ENCODE measurements around the gene COL6A2. TPM values are rescaled to one million over a fixed set of nuclear protein-coding genes. Genes with fewer than 3 reads are reported as not detected.
"Not testable (repeated sequence)": the region's sequence is repeated elsewhere in the genome, so short reads cannot be mapped to it uniquely, and the experiment has no call there.

Gene COL6A2
- polyA plus RNA-seq, 3 donors, result 0.01 TPM; not detected in 2

- no peak overlapping the region for H3K27ac ChIP-seq (ENCODE audit: low read depth in 1 of 2, low read length in 2 of 2)
- H2AFZ ChIP-seq (ENCODE audit: insufficient read depth, low read depth, low read length, poor library complexity, severe bottlenecking), result no peak overlapping the region
- H3K4me3 Mint-ChIP-seq, result no peak overlapping the region
- TF ChIP-seq, protein P1, sequence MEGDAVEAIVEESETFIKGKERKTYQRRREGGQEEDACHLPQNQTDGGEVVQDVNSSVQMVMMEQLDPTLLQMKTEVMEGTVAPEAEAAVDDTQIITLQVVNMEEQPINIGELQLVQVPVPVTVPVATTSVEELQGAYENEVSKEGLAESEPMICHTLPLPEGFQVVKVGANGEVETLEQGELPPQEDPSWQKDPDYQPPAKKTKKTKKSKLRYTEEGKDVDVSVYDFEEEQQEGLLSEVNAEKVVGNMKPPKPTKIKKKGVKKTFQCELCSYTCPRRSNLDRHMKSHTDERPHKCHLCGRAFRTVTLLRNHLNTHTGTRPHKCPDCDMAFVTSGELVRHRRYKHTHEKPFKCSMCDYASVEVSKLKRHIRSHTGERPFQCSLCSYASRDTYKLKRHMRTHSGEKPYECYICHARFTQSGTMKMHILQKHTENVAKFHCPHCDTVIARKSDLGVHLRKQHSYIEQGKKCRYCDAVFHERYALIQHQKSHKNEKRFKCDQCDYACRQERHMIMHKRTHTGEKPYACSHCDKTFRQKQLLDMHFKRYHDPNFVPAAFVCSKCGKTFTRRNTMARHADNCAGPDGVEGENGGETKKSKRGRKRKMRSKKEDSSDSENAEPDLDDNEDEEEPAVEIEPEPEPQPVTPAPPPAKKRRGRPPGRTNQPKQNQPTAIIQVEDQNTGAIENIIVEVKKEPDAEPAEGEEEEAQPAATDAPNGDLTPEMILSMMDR (IDR thresholded peaks at IDR 0.05), result no peak
- H3K36me3 ChIP-seq (replicated peaks in 1 of 2; ENCODE audit: control insufficient read depth in 1 of 2, insufficient read depth in 2 of 2, low read length in 2 of 2), result no peaks in the 10 kb centered on the region
- peaks cover under 1% of the 10 kb centered on the region for H3K4me1 Mint-ChIP-seq
- H3K4me2 ChIP-seq (replicated peaks; ENCODE audit: extremely low read depth, low read length, poor library complexity, severe bottlenecking), result no peak overlapping the region
- H3K9me3 Mint-ChIP-seq, result peaks cover 0 to 8% (median 4%) of the 10 kb centered on the region in 7 donors
- no peak for DNase-seq
- H3K27me3 Mint-ChIP-seq (ENCODE audit: low read depth in 3 of 3), result peaks cover 0 to 7% (median 7%) of the 10 kb centered on the region in 3 donors
- no peaks in the 10 kb centered on the region for H4K20me1 ChIP-seq (ENCODE audit: insufficient read depth, low read length)
- no peaks in the 10 kb centered on the region for H3K36me3 Mint-ChIP-seq
- 70% methylated on average over 27 of the region's 28 CpGs for WGBS (ENCODE audit: insufficient coverage)
- H3K9me3 ChIP-seq (replicated peaks in 1 of 2; ENCODE audit: control insufficient read depth in 1 of 2, insufficient read depth in 1 of 2, low read length in 2 of 2), result peaks cover 0 to 8% of the 10 kb centered on the region in 2 donors
- intact Hi-C loops (cut with micrococcal nuclease), result no loop called here
- H3K4me1 ChIP-seq (ENCODE audit: control insufficient read depth in 1 of 2, insufficient read depth in 2 of 2, low read length in 2 of 2), result no peaks in the 10 kb centered on the region
- H3K27me3 ChIP-seq (ENCODE audit: control insufficient read depth in 2 of 2, insufficient read depth in 2 of 2, low read length in 2 of 2), result no peaks in the 10 kb centered on the region
- H3K79me2 ChIP-seq (ENCODE audit: insufficient read depth, low read length), result no peaks in the 10 kb centered on the region
- no peak overlapping the region for H3K4me3 ChIP-seq (replicated peaks in 1 of 3; ENCODE audit: low read depth in 2 of 3, low read length in 3 of 3)
- H3K9ac ChIP-seq (ENCODE audit: insufficient read depth, low read length, poor library complexity, severe bottlenecking), result no peak overlapping the region
- H3K27ac Mint-ChIP-seq, result no peak overlapping the region
Measured at GRCh38 chr21:46138383-46138970, 40.6 kb downstream of the COL6A2 start.

GRCh38 chr21:46139686-46140085, 41.8 kb downstream of the COL6A2 start:
- H3K4me1 ChIP-seq (ENCODE audit: control insufficient read depth in 1 of 2, insufficient read depth in 2 of 2, low read length in 2 of 2), result peaks cover 3 to 4% of the 10 kb centered on the region in 2 donors
- peaks cover 0 to 9% (median 5%) of the 10 kb centered on the region in 3 donors for H3K27me3 Mint-ChIP-seq (ENCODE audit: low read depth in 3 of 3)
- H4K20me1 ChIP-seq (ENCODE audit: insufficient read depth, low read length), result no peaks in the 10 kb centered on the region
- peaks cover 0 to 8% (median 4%) of the 10 kb centered on the region in 7 donors for H3K9me3 Mint-ChIP-seq
- H3K27ac ChIP-seq (ENCODE audit: low read depth in 1 of 2, low read length in 2 of 2), result no peak overlapping the region
- H3K4me1 Mint-ChIP-seq, result peaks cover 7% of the 10 kb centered on the region
- intact Hi-C loops (cut with micrococcal nuclease), result no loop called here
- DNase-seq, result no peak
- H3K4me3 ChIP-seq (replicated peaks in 1 of 3; ENCODE audit: low read depth in 2 of 3, low read length in 3 of 3), result no peak overlapping the region
- no peaks in the 10 kb centered on the region for H3K79me2 ChIP-seq (ENCODE audit: insufficient read depth, low read length)
- no peak overlapping the region for H2AFZ ChIP-seq (ENCODE audit: insufficient read depth, low read depth, low read length, poor library complexity, severe bottlenecking)
- TF ChIP-seq, protein P1 (IDR thresholded peaks at IDR 0.05), result no peak
- peak overlapping the region in 1 of 7 donors; percentile 33 for H3K27ac Mint-ChIP-seq
- no peak overlapping the region for H3K4me2 ChIP-seq (replicated peaks; ENCODE audit: extremely low read depth, low read length, poor library complexity, severe bottlenecking)
- H3K9ac ChIP-seq (ENCODE audit: insufficient read depth, low read length, poor library complexity, severe bottlenecking), result no peak overlapping the region
- H3K36me3 ChIP-seq (replicated peaks in 1 of 2; ENCODE audit: control insufficient read depth in 1 of 2, insufficient read depth in 2 of 2, low read length in 2 of 2), result no peaks in the 10 kb centered on the region
- 98% methylated on average over 8 of the region's 15 CpGs for WGBS (ENCODE audit: insufficient coverage)
- H3K9me3 ChIP-seq (replicated peaks in 1 of 2; ENCODE audit: control insufficient read depth in 1 of 2, insufficient read depth in 1 of 2, low read length in 2 of 2), result peaks cover 0 to 8% of the 10 kb centered on the region in 2 donors
- H3K4me3 Mint-ChIP-seq, result no peak overlapping the region
- H3K36me3 Mint-ChIP-seq, result no peaks in the 10 kb centered on the region
- no peaks in the 10 kb centered on the region for H3K27me3 ChIP-seq (ENCODE audit: control insufficient read depth in 2 of 2, insufficient read depth in 2 of 2, low read length in 2 of 2)

DNA sequence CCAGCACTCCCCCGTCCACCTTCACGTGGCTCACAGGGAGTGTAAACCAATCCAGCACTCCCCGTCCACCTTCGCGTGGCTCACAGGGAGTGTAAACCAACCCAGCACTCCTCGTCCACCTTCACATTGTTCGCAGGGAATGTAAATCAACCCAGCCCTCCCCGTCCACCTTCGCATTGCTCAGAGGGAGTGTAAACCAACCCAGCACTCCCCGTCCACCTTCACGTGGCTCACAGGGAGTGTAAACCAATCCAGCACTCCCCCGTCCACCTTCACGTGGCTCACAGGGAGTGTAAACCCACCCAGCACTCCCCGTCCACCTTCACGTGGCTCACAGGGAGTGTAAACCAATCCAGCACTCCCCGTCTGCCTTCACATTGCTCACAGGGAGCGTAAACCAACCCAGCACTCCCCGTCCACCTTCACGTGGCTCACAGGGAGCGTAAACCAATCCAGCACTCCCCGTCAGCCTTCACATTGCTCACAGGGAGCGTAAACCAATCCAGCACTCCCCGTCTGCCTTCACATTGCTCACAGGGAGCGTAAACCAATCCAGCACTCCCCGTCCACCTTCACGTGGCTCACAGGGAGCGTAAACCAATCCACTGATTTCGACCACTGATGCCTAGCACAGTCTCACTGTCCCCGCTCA, 42.6 kb downstream of the COL6A2 start:
- H3K9me3 Mint-ChIP-seq; H3K4me2 ChIP-seq (replicated peaks; ENCODE audit: extremely low read depth, low read length, poor library complexity, severe bottlenecking); H3K36me3 ChIP-seq (replicated peaks in 1 of 2; ENCODE audit: control insufficient read depth in 1 of 2, insufficient read depth in 2 of 2, low read length in 2 of 2); H3K4me3 ChIP-seq (replicated peaks in 1 of 3; ENCODE audit: low read depth in 2 of 3, low read length in 3 of 3); H3K9me3 ChIP-seq (replicated peaks in 1 of 2; ENCODE audit: control insufficient read depth in 1 of 2, insufficient read depth in 1 of 2, low read length in 2 of 2); H3K79me2 ChIP-seq (ENCODE audit: insufficient read depth, low read length); H3K36me3 Mint-ChIP-seq; H3K27ac ChIP-seq (ENCODE audit: low read depth in 1 of 2, low read length in 2 of 2); H3K4me1 ChIP-seq (ENCODE audit: control insufficient read depth in 1 of 2, insufficient read depth in 2 of 2, low read length in 2 of 2); H4K20me1 ChIP-seq (ENCODE audit: insufficient read depth, low read length); H3K4me3 Mint-ChIP-seq; intact Hi-C loops (cut with micrococcal nuclease); DNase-seq; H3K9ac ChIP-seq (ENCODE audit: insufficient read depth, low read length, poor library complexity, severe bottlenecking); H3K4me1 Mint-ChIP-seq; H2AFZ ChIP-seq (ENCODE audit: insufficient read depth, low read depth, low read length, poor library complexity, severe bottlenecking); H3K27me3 ChIP-seq (ENCODE audit: control insufficient read depth in 2 of 2, insufficient read depth in 2 of 2, low read length in 2 of 2): not testable (repeated sequence)
- peaks cover 0 to 10% (median 5%) of the 10 kb centered on the region in 3 donors for H3K27me3 Mint-ChIP-seq (ENCODE audit: low read depth in 3 of 3)
- 71% methylated on average over 29 of the region's 29 CpGs for WGBS (ENCODE audit: insufficient coverage)
- H3K27ac Mint-ChIP-seq, result peak overlapping the region in 2 of 7 donors; percentile 5 to 64

Data from CD14-positive monocyte (primary cell).